DMS114 treated with DMSO at 0.1 percent for 48 hours (cell line): Measurements from ENCODE around the gene ADGRG3.

Experiments used
- DNase-seq: peaks from one replicate; lab custom pipeline; 2025; ENCODE audit not compliant: unreplicated experiment; lab: John Stamatoyannopoulos, UW

Gene ADGRG3

GRCh38 chr16:57679016-57679415 lies 10.9 kb downstream of the ADGRG3 start:
- DNase-seq = no peak

GRCh38 chr16:57679767-57680482 lies 11.8 kb downstream of the ADGRG3 start:
- DNase-seq = no peak

DNA sequence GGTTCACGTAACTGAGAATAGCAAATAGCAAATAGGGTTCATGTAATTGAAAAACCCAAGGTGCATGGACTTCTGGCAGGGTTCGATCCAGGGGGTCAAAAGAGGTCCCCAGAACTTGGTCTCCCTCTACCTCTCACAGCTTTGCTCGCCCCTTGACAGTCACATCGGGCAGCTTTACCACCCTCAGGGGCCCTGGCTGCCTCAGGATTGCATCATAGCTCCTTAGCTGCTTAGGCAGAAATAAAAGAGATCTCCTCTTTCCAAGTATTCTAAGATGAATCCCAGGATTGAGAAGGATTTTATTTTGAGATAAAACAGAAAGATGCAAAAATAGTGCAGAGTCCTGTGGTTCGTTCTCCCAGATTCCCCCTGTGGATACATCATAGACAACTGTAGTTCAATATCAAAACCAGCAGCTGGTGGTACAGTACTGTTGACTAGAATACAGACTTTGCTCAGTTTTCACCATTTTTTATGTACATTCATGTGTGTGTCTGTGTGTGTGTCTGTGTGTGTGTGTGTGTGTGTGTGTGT lies 12.8 kb downstream of the ADGRG3 start:
- DNase-seq = no peak

GRCh38 chr16:57681950-57682728 lies 14.0 kb downstream of the ADGRG3 start:
- DNase-seq = no peak

DNA sequence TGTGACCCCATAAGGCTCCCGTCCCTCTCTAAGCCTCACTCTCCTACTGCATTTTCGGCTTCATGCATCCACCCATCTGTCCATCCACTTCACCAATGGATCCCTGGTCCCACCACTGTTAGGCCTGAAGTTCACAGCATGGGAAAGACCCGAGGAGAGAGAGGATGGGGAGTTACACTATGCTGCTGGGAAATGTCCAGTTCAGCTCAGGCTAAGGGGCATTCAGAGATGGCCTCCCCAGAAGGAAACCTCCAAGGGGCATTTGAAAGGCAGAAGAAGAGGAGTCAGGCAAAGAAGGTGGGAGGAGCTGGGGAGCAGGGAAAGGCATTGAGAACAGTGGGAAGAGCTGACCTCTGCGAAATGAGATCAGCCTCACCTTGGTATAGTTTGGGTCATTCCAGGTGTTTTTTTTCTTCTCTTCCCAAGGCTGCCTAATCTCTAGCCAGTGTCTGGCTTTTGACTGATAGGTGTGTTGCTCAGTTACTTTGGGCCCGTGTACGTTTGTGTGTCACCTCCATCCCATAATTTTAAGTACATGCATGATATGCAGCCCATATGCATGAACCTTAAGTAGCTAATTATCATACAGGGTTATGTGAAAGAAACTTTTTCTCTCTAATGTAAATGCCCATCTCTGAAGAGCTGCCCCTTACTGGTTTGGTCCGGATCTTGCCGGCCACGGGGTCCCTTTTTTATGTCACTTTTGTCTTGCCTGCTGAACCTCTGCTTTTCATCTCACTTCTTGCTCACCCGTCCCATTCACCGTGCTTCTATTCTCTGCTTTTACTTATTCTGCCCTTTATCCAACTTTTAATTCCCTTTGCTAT lies 14.9 kb downstream of the ADGRG3 start:
- no peak for DNase-seq

GRCh38 chr16:57683636-57684545 lies 15.8 kb downstream of the ADGRG3 start:
- no peak for DNase-seq

DNA sequence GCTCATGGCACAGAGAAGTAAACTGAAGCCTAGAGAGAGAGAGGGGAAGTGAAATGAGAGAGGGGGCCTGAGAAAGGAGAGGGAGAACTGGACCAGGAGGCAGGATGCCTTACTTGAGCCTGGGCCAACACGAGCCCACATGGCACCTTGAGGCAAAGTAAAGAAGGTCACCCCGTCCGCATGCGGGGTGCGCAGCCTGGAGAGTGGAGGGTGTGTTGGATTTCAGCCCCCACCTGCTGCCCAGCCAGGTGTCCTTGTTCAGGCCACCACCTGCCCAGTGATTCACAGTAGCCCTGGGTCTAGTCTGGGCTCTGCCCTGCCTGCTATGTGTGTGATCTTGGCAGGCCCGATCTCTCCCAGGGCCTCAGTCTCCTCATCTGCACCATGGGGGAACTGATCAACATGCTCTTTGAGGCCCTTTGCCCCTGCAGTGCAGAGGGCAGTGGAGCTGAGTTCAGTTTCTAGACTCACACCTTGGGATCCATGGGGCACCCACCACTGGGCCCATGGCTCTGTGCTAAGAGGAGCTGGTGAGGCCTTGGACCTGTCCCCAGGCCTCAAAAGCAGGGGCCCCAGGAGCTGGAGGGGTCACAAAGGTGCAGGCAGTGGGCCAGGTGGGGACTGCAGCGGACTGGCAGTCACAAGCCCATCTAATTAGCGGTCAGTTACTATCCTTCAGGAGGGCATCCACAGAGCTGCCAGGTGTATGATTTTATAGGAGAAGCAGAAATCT lies 16.7 kb downstream of the ADGRG3 start:
- no peak for DNase-seq

GRCh38 chr16:57685633-57686032 lies 17.5 kb downstream of the ADGRG3 start:
- DNase-seq = no peak

DNA sequence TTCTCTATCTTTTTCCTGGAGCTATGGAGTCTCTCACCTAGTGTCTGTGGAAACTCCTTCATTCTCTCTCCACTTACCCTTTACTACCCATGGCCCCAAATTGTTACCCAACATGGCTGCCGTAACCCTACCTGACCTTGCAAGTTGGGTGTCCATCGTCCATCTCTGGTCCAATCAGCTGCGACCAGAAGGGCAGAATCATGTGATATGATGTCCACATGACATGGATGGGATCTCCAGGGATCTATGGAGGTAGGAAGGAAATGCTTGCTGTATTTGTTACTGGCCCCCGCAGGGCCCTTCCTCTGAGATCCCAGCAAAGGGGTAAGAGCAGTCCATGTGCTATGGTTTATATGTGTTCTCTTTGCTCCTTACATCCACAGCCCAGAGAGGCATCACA lies 18.5 kb downstream of the ADGRG3 start:
- DNase-seq = no peak

DNA sequence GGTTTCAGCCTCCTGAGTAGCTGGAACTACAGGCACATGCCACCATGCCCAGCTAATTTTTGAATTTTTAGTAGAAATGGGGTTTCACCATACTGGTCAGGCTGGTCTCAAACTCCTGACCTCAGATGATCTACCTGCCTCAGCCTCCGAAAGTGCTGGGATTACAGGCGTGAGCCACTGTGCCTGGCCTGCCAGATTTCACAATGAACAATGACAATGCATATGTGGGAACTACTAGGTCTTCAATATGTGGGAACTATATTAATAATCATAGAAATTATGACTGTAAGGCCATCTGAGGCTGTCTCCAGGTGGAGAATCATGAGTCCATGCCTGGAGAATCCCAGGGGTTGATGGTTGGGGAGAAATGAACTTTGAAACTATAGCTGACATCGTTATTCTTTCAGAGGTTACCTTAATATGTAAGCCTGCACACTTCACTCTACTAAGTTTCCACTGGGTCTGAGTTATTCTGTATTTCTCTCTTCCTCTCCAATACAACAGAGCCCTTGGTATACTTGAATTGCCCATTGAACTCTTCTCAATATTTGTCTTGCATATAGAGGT lies 19.3 kb downstream of the ADGRG3 start:
- DNase-seq = no peak

DNA sequence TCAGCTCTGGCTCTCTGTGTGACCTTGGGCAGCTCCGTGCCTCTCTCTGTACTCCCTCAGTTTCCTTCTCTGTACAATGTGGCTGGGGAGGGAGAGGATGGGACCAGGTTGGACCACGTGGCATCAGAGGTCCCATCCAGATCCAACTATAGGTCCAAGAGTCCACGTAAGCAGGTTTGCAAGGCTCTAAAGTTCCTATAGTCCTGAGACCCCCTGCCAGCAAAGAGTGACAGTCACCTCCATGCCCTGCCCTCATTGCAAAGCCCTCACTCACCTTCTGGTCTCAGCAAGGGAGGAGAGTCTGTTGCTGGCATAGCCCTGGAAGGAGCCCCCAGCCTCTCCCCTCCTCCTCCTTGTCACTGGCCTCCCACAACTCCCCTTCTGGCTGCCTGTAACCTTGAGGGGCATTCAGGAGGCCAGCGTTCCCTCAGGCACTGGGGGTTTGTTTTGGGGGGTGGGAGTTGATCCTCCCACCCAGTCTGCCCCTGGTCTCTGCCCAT lies 20.4 kb downstream of the ADGRG3 start:
- no peak for DNase-seq

GRCh38 chr16:57688987-57689761 lies 21.1 kb downstream of the ADGRG3 start:
- DNase-seq = no peak

GRCh38 chr16:57689762-57690558 lies 21.9 kb downstream of the ADGRG3 start:
- no peak for DNase-seq

- DNase-seq = no peak
Measured at GRCh38 chr16:57690782-57691471, 22.8 kb downstream of the ADGRG3 start.

DNA sequence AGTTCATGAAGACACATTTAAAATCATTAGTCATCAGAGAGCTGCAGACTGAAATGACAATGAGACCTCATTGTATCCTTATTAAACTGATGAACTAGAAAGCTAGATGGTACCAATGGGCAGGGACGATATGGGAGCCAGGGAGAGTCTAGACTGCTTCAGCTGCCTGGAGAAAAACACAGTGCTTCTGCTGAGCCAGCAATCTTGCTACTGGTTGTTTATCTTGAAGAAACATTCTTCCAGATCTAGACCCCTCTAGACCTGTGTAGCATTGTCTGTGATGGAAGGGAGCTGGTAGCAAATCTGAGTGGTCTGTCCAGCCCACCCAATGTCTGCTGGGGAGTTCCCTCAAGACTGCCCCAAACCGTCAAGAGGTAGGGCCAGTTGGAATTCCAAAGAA lies 24.5 kb downstream of the ADGRG3 start:
- no peak for DNase-seq

DNA sequence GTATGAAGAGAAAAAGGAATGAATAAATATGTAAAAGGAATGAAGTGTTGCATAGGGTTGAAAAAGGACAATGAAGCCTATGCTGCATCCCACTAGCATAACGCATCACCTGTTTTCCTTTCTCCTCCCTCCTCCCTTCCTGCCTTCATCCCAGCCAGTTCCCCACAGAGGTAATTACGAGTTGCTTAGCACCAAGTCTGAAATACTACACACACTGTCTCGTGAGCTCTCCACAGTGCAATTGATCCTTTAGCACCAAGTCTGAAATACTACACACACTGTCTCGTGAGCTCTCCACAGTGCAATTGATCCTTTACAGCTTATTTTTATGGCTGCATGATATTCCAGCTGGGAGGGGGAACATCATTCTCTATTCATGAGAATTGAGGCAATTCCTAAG lies 25.4 kb downstream of the ADGRG3 start:
- DNase-seq = no peak

GRCh38 chr16:57694231-57694724 lies 26.2 kb downstream of the ADGRG3 start:
- no peak for DNase-seq
